Activated CD8-positive, alpha-beta T cell treated with anti-CD3 and anti-CD28 coated beads for 36 hours (primary cell): Measurements from ENCODE around the gene TTYH3. TPM values are rescaled to one million over a fixed set of nuclear protein-coding genes. Genes with fewer than 3 reads are reported as not detected.

Source experiments
- ATAC-seq: fragments of 200-7000 bp; cut with Tn5 transposase; one replicate; pipeline ENCODE4 v1.10.0; 2021; ENCODE audit warnings: mild to moderate bottlenecking, moderate library complexity
- CTCF ChIA-PET: fragments of 350-600 bp; sonication (Branson Sonifier 250); formaldehyde crosslinking; loops from one replicate; lab custom pipeline; 2021; ENCODE audit warnings: antibody characterized with exemption; lab: Charles Lee
- POLR2A ChIA-PET: fragments of 350-600 bp; sonication (Branson Sonifier 250); formaldehyde crosslinking; loops from one replicate; lab custom pipeline; 2021; ENCODE audit warnings: antibody characterized with exemption; lab: Charles Lee
- DNase-seq: peaks from one replicate; pipeline ENCODE4 v3.0.0-alpha.2; 2020
- H3K27ac Mint-ChIP-seq: one replicate; pipeline ENCODE4 v1.8.0; 2021; ENCODE audit warnings: mild to moderate bottlenecking, mixed read lengths
- H3K27me3 Mint-ChIP-seq: one replicate; pipeline ENCODE4 v1.8.0; 2021; ENCODE audit warnings: mixed read lengths
- H3K36me3 Mint-ChIP-seq: one replicate; pipeline ENCODE4 v1.8.0; 2021; ENCODE audit warnings: low read depth, mixed read lengths
- H3K4me1 Mint-ChIP-seq: one replicate; pipeline ENCODE4 v1.8.0; 2021; ENCODE audit warnings: low read depth, mixed read lengths
- H3K4me3 Mint-ChIP-seq: one replicate; pipeline ENCODE4 v1.8.0; 2021; ENCODE audit warnings: mild to moderate bottlenecking, moderate library complexity, mixed read lengths
- H3K9me3 Mint-ChIP-seq: one replicate; pipeline ENCODE4 v1.8.0; 2021; ENCODE audit warnings: mixed read lengths
- CTCF ChIP-seq: fragments of 200-600 bp; IDR thresholded peaks from one replicate; pipeline ENCODE4 v1.8.0; 2022; ENCODE audit warnings: antibody characterized with exemption, mild to moderate bottlenecking
- intact Hi-C: fragments of 100-400 bp; cut with micrococcal nuclease; formaldehyde crosslinking; loops from one replicate; pipeline ENCODE4 v1.10.0; 2022
- total RNA-seq, 2 experiments: library from RNA; stranded (reverse); gene quantifications; one replicate each; pipeline ENCODE4 v1.2.3, GENCODE V29; 2021

TTYH3 gene
- total RNA-seq, 2 experiments from 2014 or later, result 30.3 to 32.3 TPM

- ChIA-PET POLR2A (interaction anchor here (1.1 kb wide), 1 partner anchor 13 kb away, joined by 3 read pairs; no protein-coding TSS in a partner anchor), CTCF (interaction anchor here (0.8 to 4.0 kb wide), 5 partner anchors 11 to 229 kb away, joined by 3 to 34 read pairs (median 10); no protein-coding TSS in a partner anchor)
- peaks cover 5% of the 10 kb centered on the region for H3K27me3 Mint-ChIP-seq
- no peaks in the 10 kb centered on the region for H3K9me3 Mint-ChIP-seq
- no peak overlapping the region for H3K4me3 Mint-ChIP-seq
- DNase-seq (peak; percentile 72), ATAC-seq (peak; percentile 64)
- no peaks in the 10 kb centered on the region for H3K4me1 Mint-ChIP-seq
- H3K27ac Mint-ChIP-seq, result no peak overlapping the region
- intact Hi-C loops, result no loop called here
- peak; percentile 70 for TF ChIP-seq CTCF
- H3K36me3 Mint-ChIP-seq, result no peaks in the 10 kb centered on the region
Observed at GRCh38 chr7:2680792-2681490, 49.2 kb downstream of the TTYH3 start.

GRCh38 chr7:2681929-2682799 is 50.4 kb downstream of the TTYH3 start:
- Mint-ChIP-seq H3K4me3 (no peak overlapping the region), H3K27me3 (peaks cover 12% of the 10 kb centered on the region), H3K27ac (no peak overlapping the region), H3K4me1 (no peaks in the 10 kb centered on the region), H3K36me3 (no peaks in the 10 kb centered on the region), H3K9me3 (no peaks in the 10 kb centered on the region)
- intact Hi-C loops, result no loop called here
- DNase-seq (no peak), ATAC-seq (no peak)
- ChIA-PET CTCF (interaction anchor here (0.6 to 4.0 kb wide), 6 partner anchors 10 to 231 kb away, joined by 3 to 34 read pairs (median 6); no protein-coding TSS in a partner anchor), POLR2A (interaction anchor here (0.6 kb wide), 1 partner anchor 11 kb away, joined by 3 read pairs; no protein-coding TSS in a partner anchor)
- no peak for TF ChIP-seq CTCF

- Mint-ChIP-seq H3K9me3 (no peaks in the 10 kb centered on the region), H3K4me1 (peaks cover 8% of the 10 kb centered on the region), H3K27ac (no peak overlapping the region), H3K4me3 (no peak overlapping the region), H3K36me3 (no peaks in the 10 kb centered on the region), H3K27me3 (peaks cover 27% of the 10 kb centered on the region)
- ChIA-PET POLR2A (no interaction called here), CTCF (interaction anchor here (0.9 kb wide), 1 partner anchor 32 kb away, joined by 5 read pairs; no protein-coding TSS in a partner anchor)
- DNase-seq, result no peak
- no peak for ATAC-seq
- no peak for TF ChIP-seq CTCF
- intact Hi-C loops, result no loop called here
Observed at GRCh38 chr7:2684501-2684900, 52.7 kb downstream of the TTYH3 start.

- DNase-seq, result no peak
- POLR2A ChIA-PET, result no interaction called here
- Mint-ChIP-seq H3K4me3 (no peak overlapping the region), H3K4me1 (peaks cover 11% of the 10 kb centered on the region), H3K27ac (no peak overlapping the region), H3K36me3 (no peaks in the 10 kb centered on the region), H3K9me3 (no peaks in the 10 kb centered on the region), H3K27me3 (peaks cover 40% of the 10 kb centered on the region)
- TF ChIP-seq CTCF, result no peak
- CTCF ChIA-PET, result interaction anchor here (1.9 to 2.3 kb wide), 2 partner anchors 15 to 24 kb away, joined by 4 to 12 read pairs; no protein-coding TSS in a partner anchor
- intact Hi-C loops, result no loop called here
- ATAC-seq, result no peak
Observed at GRCh38 chr7:2686101-2686500, 54.3 kb downstream of the TTYH3 start.
